GM23248 (cell line): ENCODE data around the gene ENO4. TPM values are rescaled to one million over a fixed set of nuclear protein-coding genes. Genes with fewer than 3 reads are reported as not detected.

ENCODE experiments used
- DNase-seq: peaks from one replicate; pipeline ENCODE4 v3.0.0-alpha.2; 2015
- H2AFZ ChIP-seq: fragments of 200-600 bp; sonication (generic); 2 replicates; pipeline ENCODE4 v1.6.1; 2016; ENCODE audit warnings: antibody characterized with exemption
- H3F3A ChIP-seq: fragments of 200-600 bp; sonication (generic); 2 replicates; pipeline ENCODE4 v1.6.1; 2016; ENCODE audit warnings: mild to moderate bottlenecking, antibody characterized with exemption, mixed run types; ENCODE audit not compliant: insufficient read depth
- H3K27ac ChIP-seq: fragments of 200-600 bp; sonication (generic); 2 replicates; pipeline ENCODE4 v1.5.1; 2016; ENCODE audit warnings: mild to moderate bottlenecking
- H3K27me3 ChIP-seq: fragments of 200-600 bp; sonication (generic); replicated peaks from 2 replicates; pipeline ENCODE4 v1.6.1; 2016; ENCODE audit warnings: mild to moderate bottlenecking; ENCODE audit not compliant: insufficient read depth
- H3K36me3 ChIP-seq: fragments of 200-600 bp; sonication (generic); 2 replicates; pipeline ENCODE4 v1.6.1; 2016; ENCODE audit warnings: low read depth, mild to moderate bottlenecking
- H3K4me1 ChIP-seq: fragments of 200-600 bp; sonication (generic); 2 replicates; pipeline ENCODE4 v1.6.1; 2016; ENCODE audit warnings: mild to moderate bottlenecking; ENCODE audit not compliant: insufficient read depth
- H3K4me2 ChIP-seq: fragments of 200-600 bp; sonication (generic); one replicate; pipeline ENCODE4 v1.6.1; 2016; ENCODE audit warnings: mild to moderate bottlenecking; ENCODE audit not compliant: unreplicated experiment
- H3K4me3 ChIP-seq: fragments of 200-600 bp; sonication (generic); 2 replicates; pipeline ENCODE4 v1.5.1; 2016; ENCODE audit warnings: mild to moderate bottlenecking
- H3K79me2 ChIP-seq: fragments of 200-600 bp; sonication (generic); 2 replicates; pipeline ENCODE4 v1.6.1; 2016; ENCODE audit warnings: mild to moderate bottlenecking; ENCODE audit not compliant: insufficient read depth
- H3K9ac ChIP-seq: fragments of 200-600 bp; sonication (generic); 2 replicates; pipeline ENCODE4 v1.6.1; 2016; ENCODE audit warnings: mild to moderate bottlenecking
- H3K9me2 ChIP-seq: fragments of 200-600 bp; sonication (generic); 2 replicates; pipeline ENCODE4 v1.6.1; 2016; ENCODE audit warnings: mixed run types, mild to moderate bottlenecking, moderate library complexity; ENCODE audit not compliant: insufficient read depth
- H3K9me3 ChIP-seq: fragments of 200-600 bp; sonication (generic); one replicate; pipeline ENCODE4 v1.6.1; 2017; ENCODE audit warnings: low read depth
- H4K20me1 ChIP-seq: fragments of 200-600 bp; sonication (generic); 2 replicates; pipeline ENCODE4 v1.6.0; 2016; ENCODE audit not compliant: insufficient read depth
- EZH2 ChIP-seq: fragments of 200-600 bp; sonication (generic); IDR thresholded peaks from 2 replicates; pipeline ENCODE4 v1.6.1; 2018; ENCODE audit warnings: antibody characterized with exemption, mild to moderate bottlenecking; ENCODE audit not compliant: insufficient read depth, poor library complexity, severe bottlenecking
- EZH2phosphoT487 ChIP-seq: fragments of 200-600 bp; sonication (generic); IDR thresholded peaks from 2 replicates; pipeline ENCODE4 v1.6.1; 2018; ENCODE audit warnings: antibody characterized with exemption, moderate library complexity, mild to moderate bottlenecking, low read depth; ENCODE audit not compliant: insufficient read depth
- WGBS, 2 experiments: methylation state at CpG; one replicate each; pipeline ENCODE4 v1.1.6; 2015 to 2017; ENCODE audit warnings: low lambda C conversion rate in 2 of 2, low coverage in 1 of 2; ENCODE audit errors: missing lambda C conversion rate in 2 of 2; 5-methylcytosine and 5-hydroxymethylcytosine counted together
- in situ Hi-C: fragments of 300-500 bp; cut with MboI; formaldehyde crosslinking; loops from 2 replicates; pipeline ENCODE4 v1.15.0; 2020
- polyA plus RNA-seq: library from polyadenylated mRNA; unstranded; fragments of >200 nt; fragmentation: Nextera tagmentation; extraction: Ambion mirVana; gene quantifications from 2 replicates; pipeline ENCODE4 v1.2.1, GENCODE V29; 2016
- total RNA-seq: library from RNA; depleted of rRNA; stranded (reverse); fragments of >200 nt; shearing (Covaris generic); gene quantifications from 2 replicates; pipeline ENCODE4 v1.2.3, GENCODE V29; 2014

Gene ENO4
- total and polyA plus RNA-seq, 2 experiments from 2014 or later = 0.11 to 0.35 TPM

GRCh38 chr10:116853287-116853686, 4.0 kb downstream of the ENO4 start:
- no peak overlapping the region for H3K4me3 ChIP-seq
- in situ Hi-C loops = no loop called here
- no peak overlapping the region for H2AFZ ChIP-seq
- H3K4me1 ChIP-seq = no peaks in the 10 kb centered on the region
- H4K20me1 ChIP-seq = no peaks in the 10 kb centered on the region
- TF ChIP-seq EZH2 = no peak
- TF ChIP-seq EZH2phosphoT487 = no peak
- no peaks in the 10 kb centered on the region for H3K27me3 ChIP-seq
- no peak overlapping the region for H3K9ac ChIP-seq
- no peaks in the 10 kb centered on the region for H3F3A ChIP-seq
- no peaks in the 10 kb centered on the region for H3K79me2 ChIP-seq
- H3K9me3 ChIP-seq = no peaks in the 10 kb centered on the region
- H3K27ac ChIP-seq = no peak overlapping the region
- WGBS, 2 experiments = 77 to 79% methylated on average over 4 of the region's 4 CpGs
- no peak for DNase-seq
- H3K36me3 ChIP-seq = no peaks in the 10 kb centered on the region
- H3K9me2 ChIP-seq = no peaks in the 10 kb centered on the region
- H3K4me2 ChIP-seq = no peak overlapping the region

- Histone ChIP-seq H3K4me1 (no peaks in the 10 kb centered on the region), H3K36me3 (no peaks in the 10 kb centered on the region), H3K27me3 (no peaks in the 10 kb centered on the region), H3K9me2 (no peaks in the 10 kb centered on the region), H3K27ac (no peak overlapping the region), H3F3A (no peaks in the 10 kb centered on the region), H3K9ac (no peak overlapping the region), H2AFZ (no peak overlapping the region), H3K4me3 (no peak overlapping the region), H3K79me2 (no peaks in the 10 kb centered on the region), H3K9me3 (no peaks in the 10 kb centered on the region), H4K20me1 (no peaks in the 10 kb centered on the region), H3K4me2 (no peak overlapping the region)
- no peak for TF ChIP-seq EZH2phosphoT487
- TF ChIP-seq EZH2 = no peak
- DNase-seq = no peak
- 66 to 76% methylated on average over 4 of the region's 4 CpGs for WGBS, 2 experiments
- in situ Hi-C loops = no loop called here
These were observed 4.4 kb downstream of the ENO4 start for GRCh38 chr10:116853701-116854100.

GRCh38 chr10:116857156-116857555, 7.9 kb downstream of the ENO4 start:
- WGBS, 2 experiments = 67 to 78% methylated on average over 3 of the region's 3 CpGs
- no peaks in the 10 kb centered on the region for H3K36me3 ChIP-seq
- H2AFZ ChIP-seq = no peak overlapping the region
- no peak overlapping the region for H3K4me3 ChIP-seq
- in situ Hi-C loops = no loop called here
- H3K27ac ChIP-seq = no peak overlapping the region
- TF ChIP-seq EZH2 = no peak
- no peak for TF ChIP-seq EZH2phosphoT487
- no peak for DNase-seq
- no peaks in the 10 kb centered on the region for H3F3A ChIP-seq
- H3K9me3 ChIP-seq = no peaks in the 10 kb centered on the region
- H4K20me1 ChIP-seq = no peaks in the 10 kb centered on the region
- no peak overlapping the region for H3K9ac ChIP-seq
- no peaks in the 10 kb centered on the region for H3K27me3 ChIP-seq
- no peaks in the 10 kb centered on the region for H3K79me2 ChIP-seq
- H3K4me1 ChIP-seq = no peaks in the 10 kb centered on the region
- no peak overlapping the region for H3K4me2 ChIP-seq
- H3K9me2 ChIP-seq = no peaks in the 10 kb centered on the region

- Histone ChIP-seq H3K9me3 (no peaks in the 10 kb centered on the region), H3K9me2 (no peaks in the 10 kb centered on the region), H3K36me3 (no peaks in the 10 kb centered on the region), H3K27me3 (no peaks in the 10 kb centered on the region), H3K27ac (no peak overlapping the region), H3K4me1 (no peaks in the 10 kb centered on the region), H3K4me2 (no peak overlapping the region), H3F3A (no peaks in the 10 kb centered on the region), H3K9ac (no peak overlapping the region), H4K20me1 (no peaks in the 10 kb centered on the region), H3K79me2 (no peaks in the 10 kb centered on the region), H2AFZ (no peak overlapping the region), H3K4me3 (no peak overlapping the region)
- TF ChIP-seq EZH2 = no peak
- TF ChIP-seq EZH2phosphoT487 = no peak
- no peak for DNase-seq
- 63% methylated on average over 2 of the region's 2 CpGs for WGBS, 2 experiments
- in situ Hi-C loops = no loop called here
These were observed 12.5 kb downstream of the ENO4 start for GRCh38 chr10:116861796-116862195.

GRCh38 chr10:116864436-116864835, 15.1 kb downstream of the ENO4 start:
- Histone ChIP-seq H3K27ac (no peak overlapping the region), H4K20me1 (no peaks in the 10 kb centered on the region), H3K4me2 (no peak overlapping the region), H3K36me3 (no peaks in the 10 kb centered on the region), H3F3A (no peaks in the 10 kb centered on the region), H3K9me2 (no peaks in the 10 kb centered on the region), H3K4me1 (no peaks in the 10 kb centered on the region), H3K27me3 (no peaks in the 10 kb centered on the region), H3K4me3 (no peak overlapping the region), H3K9me3 (no peaks in the 10 kb centered on the region), H2AFZ (no peak overlapping the region), H3K9ac (no peak overlapping the region), H3K79me2 (no peaks in the 10 kb centered on the region)
- WGBS, 2 experiments = 80 to 82% methylated on average over 4 of the region's 4 CpGs
- TF ChIP-seq EZH2 (no peak), EZH2phosphoT487 (no peak)
- in situ Hi-C loops = no loop called here
- no peak for DNase-seq
